HG02973 (cell line): ENCODE results near the gene TM7SF2.
"Not testable (repeated sequence)": the region's sequence is repeated elsewhere in the genome, so short reads cannot be mapped to it uniquely, and the experiment has no call there.

Source experiments
- ATAC-seq: cut with Tn5 transposase; IDR thresholded peaks from one replicate; pipeline ENCODE4 v1.9.1; 2021; ENCODE audit warnings: moderate library complexity; ENCODE audit not compliant: unreplicated experiment

Gene TM7SF2

DNA sequence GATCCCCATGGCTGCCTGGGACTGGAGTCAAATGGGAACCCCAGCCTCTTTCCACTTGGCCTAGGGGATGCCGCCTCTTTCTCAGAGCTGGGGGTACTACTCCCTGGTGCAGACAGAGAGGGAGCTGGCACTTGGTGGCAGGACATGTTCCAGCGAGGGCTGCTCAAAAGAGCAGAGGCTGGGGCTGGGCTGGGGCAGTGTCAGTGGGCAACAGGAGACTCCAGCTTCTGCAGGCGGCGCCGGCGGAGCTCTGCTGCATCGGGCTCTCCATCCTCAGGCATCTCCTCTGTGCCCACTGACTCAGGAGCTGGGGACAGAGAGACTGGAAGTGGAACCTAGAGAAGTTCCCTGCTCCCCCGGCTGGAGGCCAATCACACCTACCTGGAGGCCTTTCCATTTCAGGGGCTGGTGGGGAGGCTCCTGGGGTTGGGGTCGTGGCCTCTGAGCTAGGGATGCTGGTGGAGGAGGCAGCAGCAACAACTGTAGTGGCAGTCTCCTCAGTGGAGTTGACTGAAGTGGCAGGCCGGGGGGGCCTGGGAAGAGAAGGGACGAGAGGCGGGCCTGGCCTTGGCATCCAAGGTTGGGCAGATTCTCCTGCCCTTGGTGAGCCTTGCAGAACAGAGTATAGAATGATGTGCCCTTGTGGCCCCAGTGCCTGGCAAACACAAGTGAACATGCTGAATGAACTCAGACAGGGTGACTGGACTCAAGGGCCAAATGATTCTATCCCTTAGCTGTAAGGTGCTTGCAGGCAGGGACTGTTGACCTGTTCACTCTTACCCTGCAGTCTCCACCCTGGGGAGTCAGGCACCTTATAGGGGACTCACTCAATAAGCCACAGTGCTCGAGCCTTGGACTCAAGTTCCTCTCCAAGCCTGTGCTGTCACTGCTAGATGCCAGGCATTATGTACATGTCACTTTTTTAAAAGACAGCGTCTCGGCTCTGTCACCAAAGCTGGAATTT, 16.8 kb downstream of the TM7SF2 start:
- no peak for ATAC-seq

DNA sequence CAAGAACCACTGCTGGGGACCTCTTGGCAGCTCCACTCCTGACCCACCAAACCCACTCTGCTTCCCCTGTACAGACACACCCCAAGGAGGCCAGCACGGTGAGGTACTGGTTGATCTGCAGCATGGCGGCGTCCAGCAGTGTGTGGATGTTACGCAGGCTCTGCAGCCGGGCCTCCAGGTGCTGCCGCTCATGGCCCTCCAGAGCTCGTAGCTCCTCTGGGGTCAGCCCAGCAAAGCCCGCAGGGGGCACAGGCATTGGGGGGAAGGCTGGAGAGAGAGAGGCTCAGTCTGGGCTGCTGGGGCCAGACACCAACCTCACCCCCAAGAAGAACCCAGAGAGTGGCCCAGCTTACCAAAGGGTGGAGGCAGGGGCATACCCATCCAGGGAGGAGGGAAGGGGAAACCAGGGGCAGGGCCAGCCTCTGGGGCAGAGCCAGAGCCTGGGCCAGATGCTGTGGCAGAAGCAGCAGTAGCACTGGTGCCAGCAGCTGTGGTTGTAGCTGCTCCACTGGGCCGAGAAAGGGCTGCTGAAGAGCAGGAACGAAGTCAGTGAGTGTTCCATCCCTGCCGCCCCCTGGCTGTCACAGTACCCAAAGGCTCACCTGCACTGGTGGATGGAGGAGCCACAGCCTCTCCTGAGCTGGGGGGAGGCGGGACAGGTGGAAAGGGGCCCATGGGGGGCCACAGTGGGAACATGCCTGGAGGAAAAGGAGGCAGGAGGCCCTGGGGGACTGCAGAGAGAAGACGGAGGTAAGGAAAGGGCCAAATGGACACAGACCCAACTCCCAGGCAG, 18.2 kb downstream of the TM7SF2 start:
- no peak for ATAC-seq

DNA sequence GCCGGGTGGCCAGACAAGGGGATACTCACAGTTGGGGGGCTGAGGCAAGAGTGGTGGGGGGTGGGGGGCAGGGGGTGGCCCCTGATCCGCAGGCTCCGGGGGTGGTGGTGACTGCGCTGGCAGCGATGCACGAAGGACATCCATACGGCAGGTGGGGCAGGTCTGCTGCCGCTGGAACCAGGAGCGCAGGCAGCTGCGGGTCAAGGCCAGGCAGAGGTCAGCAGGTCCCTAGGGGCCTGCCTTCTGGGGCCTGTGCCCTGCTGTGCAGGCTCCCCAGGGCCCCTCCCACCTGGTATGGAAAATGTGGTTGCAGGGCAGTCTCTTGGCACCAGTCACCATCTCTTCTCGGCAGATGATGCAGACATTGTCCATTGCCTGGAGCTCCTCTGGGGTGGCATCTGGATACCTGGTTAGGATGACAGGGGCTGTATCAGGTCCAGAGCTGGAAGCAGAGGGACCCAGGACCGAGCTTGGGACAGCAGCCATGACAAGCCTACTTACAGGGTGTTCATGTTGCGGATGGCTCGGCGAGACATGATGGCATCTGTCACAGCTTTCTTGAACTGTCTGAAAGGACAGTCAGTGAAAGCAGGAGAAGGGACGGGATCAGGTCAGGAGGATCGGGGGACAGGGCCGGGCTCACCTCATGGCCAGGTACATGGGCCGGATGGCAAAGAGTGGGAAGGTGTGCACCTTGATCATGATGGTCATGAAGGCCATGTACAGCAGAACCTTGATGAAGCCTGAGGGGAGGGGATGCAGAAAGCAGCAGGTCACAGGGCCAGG, 19.2 kb downstream of the TM7SF2 start:
- ATAC-seq = no peak

DNA sequence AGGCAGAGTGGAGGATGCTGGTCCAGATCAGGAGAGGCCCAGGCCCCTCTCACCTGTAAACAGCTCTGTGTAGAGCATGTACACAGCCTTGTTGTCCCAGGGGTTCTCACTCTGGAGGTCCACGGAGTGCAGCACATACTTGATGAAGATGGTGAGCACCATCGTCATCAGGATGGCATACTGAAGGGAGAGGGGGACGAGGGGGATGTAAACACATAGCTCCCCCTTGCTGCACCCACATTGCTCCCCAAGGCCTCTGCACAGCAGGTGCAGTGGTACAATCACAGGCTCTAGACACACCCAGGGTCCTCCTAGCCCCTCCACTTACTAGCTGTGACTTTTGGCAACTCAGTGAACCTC, 19.7 kb downstream of the TM7SF2 start:
- ATAC-seq = no peak

DNA sequence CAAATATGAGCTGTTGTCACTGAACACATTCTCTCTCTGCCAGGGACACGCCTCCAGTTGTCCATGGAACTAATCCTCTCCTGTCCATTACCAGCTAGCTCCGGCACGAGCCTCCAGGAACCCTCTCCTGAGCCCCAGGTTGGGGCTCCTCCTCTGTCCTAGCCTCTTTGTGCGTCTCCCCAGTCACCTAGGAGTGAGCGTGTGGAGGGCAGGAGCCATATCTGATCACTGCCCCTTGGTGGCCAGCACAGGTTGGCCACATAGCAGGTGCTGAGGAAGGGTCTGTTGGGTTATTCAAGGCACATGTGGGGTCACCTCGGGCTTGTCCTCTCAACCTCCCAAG, 20.2 kb downstream of the TM7SF2 start:
- ATAC-seq = no peak

DNA sequence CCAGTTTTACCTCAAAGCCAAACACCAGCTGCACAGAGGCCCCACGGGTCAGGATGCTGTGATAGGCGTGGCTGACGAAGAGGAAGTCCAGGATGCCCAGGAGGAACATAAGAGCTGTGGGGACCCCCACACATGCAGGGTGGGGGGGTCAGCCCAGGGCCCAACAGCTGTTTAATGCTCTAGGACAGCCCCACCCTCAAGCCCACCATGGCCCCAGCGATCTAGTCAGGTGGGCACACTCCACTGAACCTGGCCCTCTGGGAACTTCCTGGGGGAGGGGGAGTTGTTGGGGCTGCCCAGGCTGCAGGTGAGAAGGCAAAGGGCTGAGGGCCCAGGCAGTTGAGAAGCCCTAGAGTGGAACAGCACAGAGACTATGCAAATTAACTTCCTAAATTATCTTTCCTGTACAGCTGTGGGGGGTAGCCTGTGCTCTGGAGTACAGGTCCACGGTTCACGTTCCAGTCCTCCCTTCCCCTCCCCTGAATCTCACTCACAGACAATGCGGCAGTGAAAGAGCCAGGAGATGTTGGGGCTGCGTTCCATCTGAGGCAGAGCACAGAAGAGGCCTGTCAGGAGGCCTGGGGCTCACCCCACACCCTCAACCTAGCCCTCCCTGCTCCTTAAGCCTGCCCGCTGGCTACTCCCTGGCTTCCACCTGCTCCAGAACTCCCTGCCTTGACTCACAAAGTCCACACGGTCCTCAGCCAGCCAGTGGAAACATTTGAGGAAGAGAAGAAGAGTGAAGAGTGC, 20.7 kb downstream of the TM7SF2 start:
- no peak for ATAC-seq

DNA sequence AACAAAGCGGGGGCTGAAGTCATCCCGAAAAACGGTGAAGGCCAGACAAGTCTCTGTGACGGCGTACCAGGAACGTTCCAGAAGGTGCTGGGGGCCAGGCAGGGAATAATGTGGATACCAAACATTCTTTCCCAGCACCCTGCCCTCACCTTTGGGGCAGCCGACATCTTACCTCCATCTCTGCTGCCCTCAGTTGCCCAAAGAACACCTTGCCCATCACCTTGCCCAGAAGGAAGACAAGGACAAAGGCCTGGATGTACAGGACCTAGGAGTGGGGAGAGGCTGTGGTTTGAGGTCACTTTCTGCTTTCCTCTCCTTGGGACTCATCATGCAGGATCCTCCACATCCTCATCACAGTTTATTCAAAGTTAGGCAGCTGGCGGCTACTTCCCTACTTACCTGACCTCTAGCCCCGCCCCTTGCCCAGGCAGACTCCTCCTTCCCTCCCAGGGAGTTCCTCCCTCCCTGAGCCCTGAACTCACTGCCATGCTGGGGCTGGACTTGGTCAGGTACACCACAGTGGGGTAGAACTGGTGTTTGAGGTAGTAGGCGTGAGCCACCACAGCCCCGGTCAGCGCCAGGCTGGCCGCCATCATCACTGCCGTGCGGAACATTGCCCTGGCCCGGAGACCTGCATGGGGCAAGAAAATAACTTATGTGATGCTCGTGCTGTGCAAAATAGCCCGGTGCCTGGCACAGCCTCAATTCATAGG, 21.5 kb downstream of the TM7SF2 start:
- no peak for ATAC-seq

DNA sequence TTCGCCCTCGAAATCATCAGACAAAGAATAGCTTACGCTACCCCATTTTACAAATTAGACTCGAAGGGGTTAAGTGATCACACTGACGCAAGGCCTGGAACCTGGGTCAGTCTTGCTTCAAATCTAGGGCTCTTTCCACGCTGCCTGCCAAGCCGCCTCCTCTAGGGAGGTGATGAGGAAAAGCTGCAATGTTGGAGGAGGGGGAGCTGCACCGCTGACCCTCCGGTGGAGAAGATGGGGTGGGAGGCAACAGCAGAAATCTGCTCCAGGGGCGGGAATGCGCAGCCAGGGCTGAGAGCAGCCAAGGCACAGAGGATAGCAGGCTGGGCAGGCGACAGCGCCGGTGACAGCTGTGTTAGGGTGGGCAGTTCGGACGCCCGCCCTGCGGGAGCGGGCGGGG, 22.1 kb downstream of the TM7SF2 start:
- no peak for ATAC-seq

DNA sequence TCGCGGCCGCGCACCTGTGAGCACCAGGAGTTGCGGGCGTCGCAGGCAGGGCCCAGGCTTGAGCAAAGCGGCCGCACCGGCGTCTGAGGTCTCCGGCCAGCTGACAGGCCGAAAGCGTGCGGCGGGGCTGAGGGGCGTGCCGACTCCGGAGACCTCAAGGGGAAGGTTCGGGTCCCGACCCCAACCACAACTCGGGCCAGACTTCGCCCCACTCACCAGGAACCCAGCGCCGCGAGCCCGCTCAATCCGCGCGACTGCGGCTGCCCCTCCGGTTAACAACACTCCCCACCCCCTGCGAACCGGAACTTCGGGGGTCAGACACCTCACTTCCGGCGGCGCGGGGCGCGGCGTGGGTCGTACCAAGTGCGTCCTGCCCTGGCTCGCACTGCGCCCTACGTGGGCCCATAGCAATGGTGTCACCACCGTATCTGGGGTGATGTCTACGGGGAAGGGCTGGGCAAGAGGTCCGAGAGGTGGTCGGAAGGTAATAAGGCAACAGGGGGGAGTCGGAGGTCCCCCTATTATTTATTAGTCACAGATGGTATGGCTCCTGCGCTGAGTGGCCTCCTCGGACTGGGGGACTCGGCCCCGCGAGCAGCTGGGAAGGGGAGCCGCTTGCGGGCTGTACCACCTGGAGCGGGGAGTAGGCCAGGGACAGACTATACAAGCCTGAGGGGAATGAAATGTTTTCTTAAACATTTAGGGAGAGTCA, 22.7 kb downstream of the TM7SF2 start, which contains the start of gene SYVN1:
Gene SYVN1 (minus strand): TSS at position 280 of the 712 bp plus-strand sequence. CDS start 918 bp downstream, outside the sequence.
- ATAC-seq = peak; percentile 50

DNA sequence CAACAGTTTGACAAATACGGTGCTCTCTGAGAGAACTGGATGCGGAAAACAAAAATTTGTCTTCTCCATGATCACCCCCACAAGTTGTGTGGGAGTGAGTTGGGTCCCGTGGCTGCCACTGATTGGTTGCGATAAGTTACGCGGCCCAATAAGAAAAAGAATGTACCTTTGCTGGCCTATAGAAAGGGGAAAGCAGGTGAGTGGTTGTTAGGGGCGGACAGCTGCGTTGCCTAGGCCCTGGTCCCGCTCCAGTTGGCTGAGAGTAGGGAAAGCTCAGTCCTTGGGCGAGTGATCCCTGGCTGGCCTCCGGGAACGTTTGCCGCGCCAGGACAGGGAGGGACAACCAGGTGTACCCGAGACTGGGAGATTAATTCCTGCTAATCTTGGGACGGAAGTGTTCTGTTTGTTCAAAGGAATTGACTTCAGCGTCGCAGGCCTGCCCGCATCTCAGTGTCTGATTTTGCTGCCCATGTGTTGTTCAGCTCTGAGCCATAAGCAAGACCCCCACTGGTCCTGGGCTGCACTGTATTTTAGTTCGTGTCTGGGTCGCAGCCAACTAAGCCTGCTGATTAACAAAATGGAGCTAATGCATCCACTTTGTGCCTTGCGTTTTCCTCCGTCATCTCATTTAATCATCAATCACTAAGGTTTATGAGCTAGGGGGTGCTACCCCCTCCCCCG, 23.4 kb downstream of the TM7SF2 start:
- peak; percentile 62 for ATAC-seq

DNA sequence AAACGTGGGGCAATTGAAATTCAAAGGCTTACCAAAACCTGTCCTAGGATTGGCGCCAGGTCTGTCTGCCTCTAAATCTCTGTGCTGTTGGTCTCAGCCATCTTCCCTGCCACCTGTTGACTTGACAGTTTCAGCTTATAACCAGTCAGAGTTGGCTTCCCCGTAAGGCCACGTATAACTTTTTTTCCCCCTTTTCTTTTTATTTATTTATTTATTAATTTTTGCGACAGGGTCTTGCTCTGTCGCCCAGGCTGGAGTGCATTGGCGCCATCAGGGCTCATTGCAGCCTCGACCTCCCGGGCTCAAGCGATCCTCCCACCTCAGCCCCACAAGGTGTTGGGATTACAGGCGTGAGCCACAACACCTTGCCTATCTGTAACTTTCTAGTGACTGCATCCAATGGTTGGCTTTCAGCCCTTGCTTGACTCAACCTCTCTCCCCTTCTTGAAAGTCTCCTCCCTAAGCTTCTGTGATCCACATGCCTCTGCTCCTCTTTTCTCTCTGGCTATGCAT, 24.0 kb downstream of the TM7SF2 start:
- ATAC-seq = no peak

DNA sequence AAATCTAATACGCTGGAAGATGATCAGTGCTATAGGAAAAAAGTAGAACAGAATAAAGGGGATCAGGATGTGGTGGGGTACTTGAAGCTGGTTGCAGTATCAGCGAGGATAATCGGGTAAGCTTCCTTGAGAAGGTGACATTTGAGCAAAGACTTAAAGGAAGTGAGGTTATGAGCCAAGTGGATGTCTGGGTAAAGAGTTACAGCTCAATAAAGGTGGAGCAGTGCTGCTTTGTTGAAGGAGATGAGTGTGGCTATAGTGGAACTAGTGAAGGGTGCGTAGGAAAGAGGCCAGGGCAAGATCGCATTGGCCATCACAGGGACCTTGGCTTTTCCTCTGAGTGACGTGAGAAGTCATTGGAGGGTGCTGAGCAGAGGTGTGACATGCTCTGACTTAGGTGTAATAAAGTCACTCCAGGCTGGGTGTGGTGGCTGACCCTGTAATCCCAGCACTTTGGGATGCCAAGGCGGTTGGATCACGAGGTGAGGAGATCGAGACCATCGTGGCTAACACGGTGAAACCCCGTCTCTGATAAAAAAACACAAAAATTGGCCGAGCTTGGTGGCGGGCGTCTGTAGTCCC, 24.9 kb downstream of the TM7SF2 start:
- no peak for ATAC-seq

DNA sequence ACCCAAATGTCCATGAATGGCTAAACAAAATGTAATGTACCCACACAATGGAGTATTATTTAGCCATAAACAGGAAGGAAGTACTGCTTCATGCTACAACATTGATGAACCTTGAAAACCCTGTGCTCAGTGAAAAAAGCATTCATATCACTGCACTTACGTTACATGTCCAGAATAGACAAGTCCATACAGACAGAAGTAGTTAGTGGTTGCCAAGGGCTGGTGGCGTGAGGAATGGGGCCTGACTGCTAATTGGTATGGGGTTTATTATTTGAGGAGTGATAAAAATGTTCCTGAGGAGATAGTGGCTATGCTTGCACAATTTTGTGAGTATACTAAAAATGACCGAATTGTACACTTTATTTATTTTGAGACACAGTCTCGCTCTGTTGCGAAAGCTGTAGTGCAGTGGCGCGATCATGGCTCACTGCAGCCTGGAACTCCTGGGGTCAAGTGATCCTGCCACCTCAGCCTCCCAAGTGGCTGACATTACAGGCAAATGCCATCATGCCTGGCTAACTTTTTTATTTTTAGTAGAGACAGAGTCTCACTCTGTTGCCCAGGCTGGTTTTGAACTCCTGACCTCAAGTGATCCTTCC, 30.3 kb downstream of the TM7SF2 start:
- no peak for ATAC-seq

DNA sequence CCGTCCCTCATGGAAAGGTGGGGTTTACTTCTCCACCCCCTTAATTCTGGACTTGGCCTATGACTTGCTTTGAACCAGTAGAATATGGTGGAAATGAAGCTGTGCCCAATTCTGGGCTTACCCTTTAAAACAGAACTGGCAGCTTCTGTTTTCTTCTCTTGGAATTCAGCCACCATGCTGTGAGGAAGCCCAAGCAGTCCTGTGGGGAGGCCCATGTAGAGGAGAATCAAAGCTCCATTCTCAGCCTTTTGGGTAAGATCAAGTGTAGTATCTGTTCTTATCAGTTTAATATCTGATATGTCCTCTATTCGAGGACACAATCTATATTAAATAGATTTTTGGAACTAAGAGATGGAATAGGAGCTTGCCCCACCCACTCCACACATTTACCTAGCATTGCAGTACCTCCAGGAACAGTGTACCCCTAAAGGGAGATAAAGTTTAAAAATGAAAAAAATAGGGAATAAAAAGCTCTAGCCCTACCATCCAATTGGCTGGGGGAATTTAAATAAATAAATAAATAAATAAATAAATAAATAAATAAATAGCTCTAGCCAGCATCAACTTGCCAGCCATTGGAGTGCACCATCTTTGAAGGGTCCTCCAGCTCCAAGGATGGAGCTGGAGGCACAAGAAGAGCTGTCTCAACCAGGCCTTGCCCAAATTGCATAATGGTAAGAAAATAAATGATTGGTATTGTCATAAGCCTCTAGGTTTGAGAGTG, 35.8 kb downstream of the TM7SF2 start:
- ATAC-seq = no peak

DNA sequence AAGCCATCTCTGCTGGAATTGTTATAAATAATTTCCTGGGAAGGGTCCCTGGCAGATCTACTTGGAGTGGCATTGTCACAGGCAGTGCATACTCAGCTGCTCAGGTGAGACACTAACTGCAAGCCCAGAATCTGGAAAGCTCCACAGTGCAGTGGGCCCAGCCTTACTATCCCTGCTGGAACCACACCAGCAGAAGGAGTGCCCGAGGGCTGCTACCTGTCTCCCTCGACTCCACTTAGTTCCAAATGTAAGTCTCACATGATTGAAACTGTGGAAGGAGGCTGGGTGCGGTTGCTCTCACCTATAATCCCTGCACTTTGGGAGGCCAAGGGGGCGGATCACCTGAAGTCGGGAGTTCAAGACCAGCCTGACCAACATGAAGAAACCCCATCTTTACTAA, 37.0 kb downstream of the TM7SF2 start:
- ATAC-seq = no peak

DNA sequence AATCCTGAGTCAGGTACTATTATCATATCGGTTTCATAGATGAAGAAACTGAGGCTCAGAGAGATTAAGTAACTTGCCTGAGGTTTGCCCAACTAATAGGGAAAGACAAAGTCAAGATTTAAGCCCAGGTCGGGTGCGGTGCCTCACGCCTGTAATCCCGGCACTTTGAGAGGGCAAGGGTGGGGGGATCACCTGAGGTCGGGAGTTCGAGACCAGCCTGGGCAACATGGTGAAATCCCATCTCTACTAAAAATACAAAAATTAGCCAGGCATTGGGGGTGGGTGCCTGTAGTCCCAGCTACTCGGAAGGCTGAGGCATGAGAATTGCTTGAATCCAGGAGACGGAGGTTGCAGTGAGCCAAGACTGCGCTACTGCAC, 38.4 kb downstream of the TM7SF2 start:
- ATAC-seq = not testable (repeated sequence)
